Cardiac septum (tissue), 1 donor: Measurements from ENCODE around the gene BSX. TPM values are rescaled to one million over a fixed set of nuclear protein-coding genes. Genes with fewer than 3 reads are reported as not detected.

Experiments used
- DNase-seq: peaks from one replicate; pipeline ENCODE4 v3.0.0-alpha.2; 2020; ENCODE audit warnings: low spot score
- intact Hi-C: fragments of 100-400 bp; cut with DNase I; formaldehyde crosslinking; loops from one replicate; pipeline ENCODE4 v1.14.0; 2022
- total RNA-seq: library from RNA; stranded (reverse); fragmentation: NEBNext Ultra II Directional; extraction: Animal tissue kit (Norgen Biotek cat#: 25700); gene quantifications from one replicate; pipeline ENCODE4 v1.2.1, GENCODE V29; 2021
- donor health status: DM: no; HTN: no; CAD: no.

BSX gene
- total RNA-seq, 1 donor from 2014 or later, result not detected

- intact Hi-C loops, result no loop called here
- no peak for DNase-seq
These were observed 5.4 kb downstream of the BSX start for GRCh38 chr11:122976061-122976733.

GRCh38 chr11:122963961-122964360, 17.7 kb downstream of the BSX start:
- no peak for DNase-seq
- intact Hi-C loops, result no loop called here

GRCh38 chr11:122954455-122954854, 27.2 kb downstream of the BSX start:
- intact Hi-C loops, result no loop called here
- DNase-seq, result no peak

GRCh38 chr11:122951211-122951610, 30.4 kb downstream of the BSX start:
- intact Hi-C loops, result no loop called here
- no peak for DNase-seq

GRCh38 chr11:122938557-122938956, 43.1 kb downstream of the BSX start:
- DNase-seq, result no peak

GRCh38 chr11:122937983-122938382, 43.7 kb downstream of the BSX start:
- intact Hi-C loops, result no loop called here
- no peak for DNase-seq

More at GRCh38 chr11:122938557-122938956, 43.1 kb downstream of the BSX start:
- intact Hi-C loops, result no loop called here

GRCh38 chr11:122933416-122933815, 48.2 kb downstream of the BSX start:
- intact Hi-C loops, result no loop called here
- no peak for DNase-seq

GRCh38 chr11:122931510-122931909, 50.1 kb downstream of the BSX start:
- intact Hi-C loops, result no loop called here
- no peak for DNase-seq

Other genes starting within 250 kb of the BSX start
- 0.46 TPM for gene CRTAM, start 143.3 kb downstream of the BSX start, total RNA-seq
- gene JHY, start 99.1 kb downstream of the BSX start, total RNA-seq, result 1.3 TPM
- 1,191 TPM for gene HSPA8, start 80.3 kb upstream of the BSX start, total RNA-seq
- 5.9 TPM for gene CLMP, start 213.4 kb upstream of the BSX start, total RNA-seq